Panc1 (cell line): ENCODE results near the gene SPECC1L. TPM values are rescaled to one million over a fixed set of nuclear protein-coding genes. Genes with fewer than 3 reads are reported as not detected.

ENCODE experiments used
- ATAC-seq: fragments of 200-7000 bp; cut with Tn5 transposase; 2 replicates; pipeline ENCODE4 v1.9.1; 2020; ENCODE audit warnings: mild to moderate bottlenecking, moderate library complexity
- BruUV-seq: library from RNA; stranded (reverse); fragments of 400-500 nt; replicated peaks from 2 replicates; lab custom pipeline; 2021; lab: Mats Ljungman, UMichigan
- CTCF ChIA-PET: fragments of 300-600 bp; sonication (Branson Sonifier 250); formaldehyde crosslinking; loops from one replicate; lab custom pipeline; 2022; ENCODE audit warnings: antibody characterized with exemption; lab: Charles Lee
- POLR2A ChIA-PET: fragments of 300-600 bp; sonication (Branson Sonifier 250); formaldehyde crosslinking; loops from one replicate; lab custom pipeline; 2022; ENCODE audit warnings: antibody characterized with exemption; lab: Charles Lee
- DNase-seq: peaks from one replicate; pipeline ENCODE4 v3.0.0-alpha.2; 2010; ENCODE audit warnings: low read depth, low spot score
- H3K27ac ChIP-seq: 2 replicates; pipeline ENCODE4 v1.5.1; 2011; ENCODE audit warnings: mild to moderate bottlenecking, low read length, inconsistent platforms
- H3K27me3 ChIP-seq: fragments of 200-500 bp; sonication (Bioruptor generic); 2 replicates; pipeline ENCODE4 v1.6.0; 2014; ENCODE audit warnings: low read length, inconsistent platforms; ENCODE audit not compliant: control insufficient read depth, insufficient read depth
- H3K36me3 ChIP-seq: fragments of 200-500 bp; sonication (Bioruptor generic); 2 replicates; pipeline ENCODE4 v1.5.1; 2014; ENCODE audit warnings: inconsistent platforms, mild to moderate bottlenecking, low read length, moderate library complexity; ENCODE audit not compliant: control insufficient read depth, insufficient read depth
- H3K4me1 ChIP-seq: 2 replicates; pipeline ENCODE4 v1.5.1; 2011; ENCODE audit warnings: inconsistent platforms, mild to moderate bottlenecking, low read length, moderate library complexity; ENCODE audit not compliant: control insufficient read depth, insufficient read depth
- H3K4me3 ChIP-seq, 2 experiments: 2 replicates each; pipeline ENCODE4 v1.5.1; 2011 to 2012; ENCODE audit warnings: low read depth in 2 of 2, low read length in 2 of 2, mild to moderate bottlenecking in 2 of 2, inconsistent platforms in 1 of 2, moderate library complexity in 1 of 2
- H3K9me3 ChIP-seq: fragments of 200-500 bp; sonication (Bioruptor generic); 2 replicates; pipeline ENCODE4 v1.5.1; 2014; ENCODE audit warnings: low read depth, mild to moderate bottlenecking, inconsistent platforms, low read length, moderate library complexity; ENCODE audit not compliant: control insufficient read depth, insufficient read depth
- CTCF ChIP-seq: fragments of 450-650 bp; IDR thresholded peaks from 2 replicates; pipeline ENCODE4 v1.5.1; 2017; ENCODE audit warnings: mild to moderate bottlenecking
- POLR2AphosphoS5 ChIP-seq: IDR thresholded peaks from 2 replicates; pipeline ENCODE4 v1.6.1; 2012; ENCODE audit warnings: mild to moderate bottlenecking, low read depth, low read length, moderate library complexity
- REST ChIP-seq, 2 experiments: IDR thresholded peaks; 2 replicates each; pipeline ENCODE4 v1.6.1; 2011 to 2012; ENCODE audit warnings: low read depth in 2 of 2, control low read depth in 1 of 2, low read length in 1 of 2, mild to moderate bottlenecking in 1 of 2, moderate library complexity in 1 of 2; ENCODE audit not compliant: insufficient read depth in 1 of 2
- SIN3A ChIP-seq: IDR thresholded peaks from 2 replicates; pipeline ENCODE4 v1.6.1; 2012; ENCODE audit warnings: low read depth, mild to moderate bottlenecking, low read length, moderate library complexity, borderline replicate concordance; ENCODE audit not compliant: insufficient read depth
- TCF7L2 ChIP-seq: IDR thresholded peaks from 2 replicates; pipeline ENCODE4 v1.6.1; 2011; ENCODE audit warnings: mild to moderate bottlenecking, low read depth, low read length, inconsistent platforms
- in situ Hi-C: cut with HindIII; loops from 2 replicates; pipeline ENCODE4 v1.10.0; 2016; ENCODE audit warnings: low sequenced_read_pairs, low pct_unique_long_range_greater_than_20kb
- intact Hi-C: fragments of 100-400 bp; cut with micrococcal nuclease; formaldehyde crosslinking; loops from one replicate; pipeline ENCODE4 v1.10.0; 2022; ENCODE audit not compliant: unreplicated experiment
- total RNA-seq: library from RNA; stranded (reverse); gene quantifications from one replicate; pipeline ENCODE4 v1.2.1, GENCODE V29; 2021; ENCODE audit not compliant: unreplicated experiment

Gene SPECC1L
- total RNA-seq, 1 experiment from 2014 or later = 43.3 TPM

GRCh38 chr22:24359452-24360120 is 89.0 kb downstream of the SPECC1L start:
- no peak overlapping the region for H3K27ac ChIP-seq
- no peak for TF ChIP-seq CTCF
- no peak for TF ChIP-seq TCF7L2
- TF ChIP-seq SIN3A = no peak
- no peak for TF ChIP-seq REST (IDR thresholded peaks at IDR 0.05; ENCODE audit: insufficient read depth in 1 of 2, low read depth in 2 of 2, low read length in 1 of 2)
- TF ChIP-seq POLR2AphosphoS5 = no peak
- DNase-seq (no peak), ATAC-seq (no peak)
- no peaks in the 10 kb centered on the region; the same call in 1 of the 2 replicates for H3K4me1 ChIP-seq
- H3K4me3 ChIP-seq = no peak overlapping the region
- H3K9me3 ChIP-seq = no peaks in the 10 kb centered on the region
- peaks cover 2% of the 10 kb centered on the region; the same call in 1 of the 2 replicates for H3K36me3 ChIP-seq
- in situ Hi-C loops (no loop called here), intact Hi-C loops (no loop called here)
- no peaks in the 10 kb centered on the region for H3K27me3 ChIP-seq
- ChIA-PET POLR2A (no interaction called here), CTCF (no interaction called here)
- BruUV-seq = no TSS peak

GRCh38 chr22:24361976-24362646 is 91.5 kb downstream of the SPECC1L start:
- no TSS peak for BruUV-seq
- intact Hi-C loops (no loop called here), in situ Hi-C loops (no loop called here)
- no peak overlapping the region for H3K4me3 ChIP-seq
- ChIA-PET CTCF (no interaction called here), POLR2A (no interaction called here)
- no peaks in the 10 kb centered on the region for H3K27me3 ChIP-seq
- TF ChIP-seq SIN3A = no peak
- no peak for TF ChIP-seq CTCF
- H3K27ac ChIP-seq = no peak overlapping the region
- no peaks in the 10 kb centered on the region; the same call in 1 of the 2 replicates for H3K4me1 ChIP-seq
- ATAC-seq (no peak), DNase-seq (no peak)
- H3K36me3 ChIP-seq = peaks cover 2% of the 10 kb centered on the region; the same call in 1 of the 2 replicates
- no peaks in the 10 kb centered on the region for H3K9me3 ChIP-seq
